SK-N-SH (cell line): ENCODE data around the gene PCSK5. TPM values are rescaled to one million over a fixed set of nuclear protein-coding genes. Genes with fewer than 3 reads are reported as not detected.

Experiments
- CTCF ChIA-PET: fragments of 300-600, 350-600 bp; formaldehyde crosslinking; extraction: SDS; loops from one replicate; lab custom pipeline; 2021; lab: Yijun Ruan, JAX
- POLR2A ChIA-PET: fragments of 350-600 bp; sonication (Branson Sonifier 250); formaldehyde crosslinking; extraction: SDS; loops from one replicate; lab custom pipeline; 2020; ENCODE audit warnings: antibody characterized with exemption, inconsistent platforms; lab: Yijun Ruan, JAX
- DNase-seq: peaks from one replicate; pipeline ENCODE4 v3.0.0; 2012
- H2AFZ ChIP-seq: fragments of 200-600 bp; sonication (generic); 2 replicates; pipeline ENCODE4 v1.8.1; 2016; ENCODE audit warnings: antibody characterized with exemption, mild to moderate bottlenecking, low read depth
- H3F3A ChIP-seq: fragments of 200-600 bp; sonication (generic); replicated peaks from 2 replicates; pipeline ENCODE3; 2016; ENCODE audit warnings: antibody characterized with exemption, mild to moderate bottlenecking; ENCODE audit not compliant: insufficient read depth
- H3K27ac ChIP-seq, 2 experiments: fragments of 200-500 bp in 1 of 2; fragments of 200-600 bp in 1 of 2; sonication (Bioruptor generic) in 1 of 2; sonication (generic), shearing (Covaris generic) in 1 of 2; 2 replicates each; pipeline versions ENCODE4 v1.5.1 to v1.6.1; 2014 to 2016; ENCODE audit warnings: low read depth in 2 of 2, inconsistent platforms in 1 of 2, low read length in 1 of 2, mild to moderate bottlenecking in 1 of 2, mixed read lengths in 1 of 2
- H3K27me3 ChIP-seq: fragments of 200-600 bp; sonication (generic), shearing (Covaris generic); 2 replicates; pipeline ENCODE4 v1.6.1; 2016; ENCODE audit warnings: mixed run types; ENCODE audit not compliant: insufficient read depth
- H3K36me3 ChIP-seq, 2 experiments: fragments of 200-500 bp in 1 of 2; fragments of 200-600 bp in 1 of 2; sonication (Bioruptor generic) in 1 of 2; sonication (generic) in 1 of 2; replicated peaks in 1 of 2; 2 replicates each; pipeline versions ENCODE3 to v1.5.1; 2014 to 2016; ENCODE audit warnings: low read length in 1 of 2, mild to moderate bottlenecking in 1 of 2; ENCODE audit not compliant: insufficient read depth in 2 of 2, control insufficient read depth in 1 of 2
- H3K4me1 ChIP-seq, 2 experiments: fragments of 200-500 bp in 1 of 2; fragments of 200-600 bp in 1 of 2; sonication (Bioruptor generic) in 1 of 2; sonication (generic), shearing (Covaris generic) in 1 of 2; 2 replicates each; pipeline versions ENCODE4 v1.5.1 to v1.6.1; 2014 to 2016; ENCODE audit warnings: low read depth in 1 of 2, low read length in 1 of 2, mixed run types in 1 of 2; ENCODE audit not compliant: insufficient read depth in 2 of 2, control insufficient read depth in 1 of 2
- H3K4me2 ChIP-seq: fragments of 200-600 bp; sonication (generic), shearing (Covaris generic); 2 replicates; pipeline ENCODE4 v1.6.1; 2017; ENCODE audit warnings: mixed run types
- H3K4me3 ChIP-seq, 2 experiments: fragments of 200-500 bp in 1 of 2; fragments of 200-600 bp in 1 of 2; sonication (Bioruptor generic) in 1 of 2; sonication (generic), shearing (Covaris generic) in 1 of 2; 2 replicates each; pipeline versions ENCODE4 v1.5.1 to v1.8.1; 2014 to 2016; ENCODE audit warnings: low read depth in 2 of 2, inconsistent platforms in 1 of 2, low read length in 1 of 2, mild to moderate bottlenecking in 1 of 2, mixed read lengths in 1 of 2, moderate library complexity in 1 of 2
- H3K79me2 ChIP-seq: fragments of 200-600 bp; sonication (generic); 2 replicates; pipeline ENCODE4 v1.8.1; 2017; ENCODE audit warnings: mild to moderate bottlenecking; ENCODE audit not compliant: insufficient read depth
- H3K9ac ChIP-seq: fragments of 200-600 bp; sonication (generic); 2 replicates; pipeline ENCODE4 v1.6.1; 2017; ENCODE audit warnings: mixed run types
- H3K9me2 ChIP-seq: fragments of 200-600 bp; sonication (generic); 2 replicates; pipeline ENCODE4 v1.6.1; 2017; ENCODE audit warnings: mixed run types
- H3K9me3 ChIP-seq: fragments of 200-600 bp; sonication (generic); 2 replicates; pipeline ENCODE4 v1.6.1; 2017; ENCODE audit warnings: mixed run types, mild to moderate bottlenecking, moderate library complexity
- H4K20me1 ChIP-seq: fragments of 200-600 bp; sonication (generic); 2 replicates; pipeline ENCODE4 v1.6.1; 2017; ENCODE audit warnings: mild to moderate bottlenecking, mixed run types; ENCODE audit not compliant: insufficient read depth
- CHD2 ChIP-seq: fragments of 150-350 bp; IDR thresholded peaks from 2 replicates; pipeline ENCODE4 v1.6.1; 2018; ENCODE audit warnings: low read length; ENCODE audit not compliant: partially characterized antibody
- ELF1 ChIP-seq: IDR thresholded peaks from 2 replicates; pipeline ENCODE4 v1.4.0; 2012
- EP300 ChIP-seq, 2 experiments: IDR thresholded peaks; 2 replicates each; pipeline versions ENCODE4 v1.4.0 to v1.6.1; 2012; ENCODE audit warnings: borderline replicate concordance in 1 of 2, low read depth in 1 of 2, low read length in 1 of 2
- FOXM1 ChIP-seq: IDR thresholded peaks from 2 replicates; pipeline ENCODE4 v1.4.0; 2012; ENCODE audit warnings: low read depth, mild to moderate bottlenecking
- GATA2 ChIP-seq: sonication (generic); formaldehyde crosslinking; IDR thresholded peaks from 2 replicates; pipeline ENCODE4 v1.5.0; 2020; ENCODE audit warnings: mild to moderate bottlenecking, missing genetic modification reagents
- IRF3 ChIP-seq: fragments of 150-350 bp; IDR thresholded peaks from 2 replicates; pipeline ENCODE4 v1.6.1; 2016; ENCODE audit warnings: mild to moderate bottlenecking, low read depth, low read length
- MXI1 ChIP-seq: IDR thresholded peaks from 2 replicates; pipeline ENCODE4 v1.6.1; 2012; ENCODE audit warnings: mild to moderate bottlenecking, low read depth, low read length, improper control_type of control experiment
- NRF1 ChIP-seq: IDR thresholded peaks from 2 replicates; pipeline ENCODE4 v1.6.1; 2012; ENCODE audit warnings: low read depth, mild to moderate bottlenecking, low read length
- PBX3 ChIP-seq: IDR thresholded peaks from 2 replicates; pipeline ENCODE4; 2012
- POLR2AphosphoS5 ChIP-seq: IDR thresholded peaks from 2 replicates; pipeline ENCODE4 v1.6.1; 2012; ENCODE audit warnings: low read depth, low read length
- RAD21 ChIP-seq: IDR thresholded peaks from 2 replicates; pipeline ENCODE4 v1.6.1; 2012; ENCODE audit warnings: mild to moderate bottlenecking, low read length
- RCOR1 ChIP-seq: fragments of 150-350 bp; IDR thresholded peaks from 2 replicates; pipeline ENCODE4 v1.6.1; 2017; ENCODE audit warnings: antibody characterized with exemption, low read length
- RFX5 ChIP-seq: IDR thresholded peaks from 2 replicates; pipeline ENCODE4 v1.6.1; 2012; ENCODE audit warnings: mild to moderate bottlenecking, improper control_type of control experiment, low read length
- RXRA ChIP-seq: IDR thresholded peaks from 2 replicates; pipeline ENCODE4 v1.4.0; 2012; ENCODE audit warnings: low read depth, mild to moderate bottlenecking, borderline replicate concordance
- SIN3A ChIP-seq: IDR thresholded peaks from 2 replicates; pipeline ENCODE4 v1.6.1; 2012; ENCODE audit warnings: low read depth, mild to moderate bottlenecking, low read length, moderate library complexity, borderline replicate concordance
- SMC3 ChIP-seq: IDR thresholded peaks from 2 replicates; pipeline ENCODE4 v1.6.1; 2012; ENCODE audit warnings: low read depth, low read length, improper control_type of control experiment
- TCF12 ChIP-seq: IDR thresholded peaks from 2 replicates; pipeline ENCODE4 v1.4.0; 2012
- USF2 ChIP-seq: fragments of 150-350 bp; IDR thresholded peaks from 2 replicates; pipeline ENCODE4 v1.6.1; 2017; ENCODE audit warnings: antibody characterized with exemption, low read length, low read depth, borderline replicate concordance
- YY1 ChIP-seq: IDR thresholded peaks from 2 replicates; pipeline ENCODE4 v1.4.0; 2012; ENCODE audit warnings: low read depth, mild to moderate bottlenecking
- WGBS: methylation state at CpG from one replicate; pipeline ENCODE4 v1.1.6; 2017; ENCODE audit warnings: low lambda C conversion rate; 5-methylcytosine and 5-hydroxymethylcytosine counted together
- polyA plus RNA-seq, 3 experiments: library from polyadenylated mRNA; depleted of rRNA; stranded (reverse); fragments of >200 nt; gene quantifications; 2 replicates each; pipeline ENCODE4 v1.2.3, GENCODE V29; 2012

PCSK5 gene
- polyA plus RNA-seq, 1 of the 3 experiments (the other 2 are of a cell fraction) = 0.08 TPM

- no peak overlapping the region for H2AFZ ChIP-seq
- peaks cover 0 to 2% of the 10 kb centered on the region in 2 experiments; a peak in 1 of 4 replicates for H3K4me1 ChIP-seq
- H3K9ac ChIP-seq = no peak overlapping the region
- peaks cover under 1% of the 10 kb centered on the region for H3F3A ChIP-seq
- no peaks in the 10 kb centered on the region for H3K79me2 ChIP-seq
- POLR2A ChIA-PET = no interaction called here
- no peak for DNase-seq
- CTCF ChIA-PET = interaction anchor here (1.0 to 1.4 kb wide), 2 partner anchors 16 kb away, joined by 3 to 4 read pairs; partner anchors contain the start of gene RFK
- no peak overlapping the region for H3K27ac ChIP-seq
- TF ChIP-seq TCF12 (no peak), NRF1 (no peak)
- no peaks in the 10 kb centered on the region for H3K9me3 ChIP-seq
- H3K4me2 ChIP-seq = no peak overlapping the region
- H3K4me3 ChIP-seq = no peak overlapping the region
- H4K20me1 ChIP-seq = no peaks in the 10 kb centered on the region
- no peaks in the 10 kb centered on the region for H3K9me2 ChIP-seq
- no peaks in the 10 kb centered on the region for H3K36me3 ChIP-seq
- WGBS = 64% methylated on average over 5 of the region's 6 CpGs
- H3K27me3 ChIP-seq = no peaks in the 10 kb centered on the region
Observed at GRCh38 chr9:76378367-76379073, 488.0 kb downstream of the PCSK5 start.

GRCh38 chr9:76379494-76379893 is 489.0 kb downstream of the PCSK5 start:
- no peak for TF ChIP-seq GATA2 (CRISPR knock-in tag)
- no peak for TF ChIP-seq RAD21
- no peak for TF ChIP-seq YY1
- no peak for TF ChIP-seq SIN3A
- no peak for TF ChIP-seq ELF1
- TF ChIP-seq EP300 (IDR thresholded peaks at IDR 0.05; ENCODE audit: borderline replicate concordance in 1 of 2, low read depth in 1 of 2, low read length in 1 of 2) = no peak
- TF ChIP-seq RFX5 = no peak
- no peak for TF ChIP-seq POLR2AphosphoS5
- no peak for TF ChIP-seq PBX3
- no peak for TF ChIP-seq SMC3
- TF ChIP-seq CHD2 = no peak
- no peak for TF ChIP-seq FOXM1
- TF ChIP-seq MXI1 = no peak
- TF ChIP-seq USF2 = no peak
- no peak for TF ChIP-seq NRF1
- no peak for TF ChIP-seq RCOR1
- TF ChIP-seq RXRA = no peak
- no peak for TF ChIP-seq IRF3
- DNase-seq = no peak
- ChIA-PET CTCF (interaction anchor here (1.0 kb wide), 1 partner anchor 15 kb away, joined by 3 read pairs; the partner anchor contains the start of gene RFK), POLR2A (no interaction called here)
- Histone ChIP-seq H3F3A (peaks cover 3% of the 10 kb centered on the region), H3K4me3 (no peak overlapping the region), H3K9me2 (no peaks in the 10 kb centered on the region), H3K4me1 (peaks cover 0 to 2% of the 10 kb centered on the region in 2 experiments; a peak in 1 of 4 replicates), H3K27ac (no peak overlapping the region), H2AFZ (no peak overlapping the region), H3K27me3 (no peaks in the 10 kb centered on the region), H3K4me2 (no peak overlapping the region), H3K9ac (no peak overlapping the region), H3K36me3 (no peaks in the 10 kb centered on the region), H3K79me2 (no peaks in the 10 kb centered on the region), H3K9me3 (no peaks in the 10 kb centered on the region), H4K20me1 (no peaks in the 10 kb centered on the region)
- WGBS = 63% methylated on average over 2 of the region's 2 CpGs
